GM06990 (cell line): Measurements from ENCODE around the gene MYBL2.

Experiments
- DNase-seq: peaks from one replicate; pipeline ENCODE4 v3.0.0-alpha.2; 2011; ENCODE audit not compliant: insufficient read length; ENCODE audit errors: extremely low read depth
- H3K27me3 ChIP-seq: replicated peaks from 2 replicates; pipeline ENCODE4 v1.6.0; 2011; ENCODE audit warnings: low read length; ENCODE audit not compliant: control insufficient read depth, insufficient read depth
- H3K36me3 ChIP-seq: 2 replicates; pipeline ENCODE4 v1.5.1; 2011; ENCODE audit warnings: low read length; ENCODE audit not compliant: control insufficient read depth, insufficient read depth
- H3K4me3 ChIP-seq: replicated peaks from 2 replicates; pipeline ENCODE4 v1.5.1; 2011; ENCODE audit warnings: low read depth, mild to moderate bottlenecking, control low read depth, low read length
- TF ChIP-seq, protein P1 (sequence below): IDR thresholded peaks from 2 replicates; pipeline ENCODE4 v1.5.1; 2011; ENCODE audit warnings: low read length, control low read depth, mild to moderate bottlenecking, inconsistent platforms; ENCODE audit not compliant: insufficient read depth, poor library complexity, severe bottlenecking

The MYBL2 gene

DNA sequence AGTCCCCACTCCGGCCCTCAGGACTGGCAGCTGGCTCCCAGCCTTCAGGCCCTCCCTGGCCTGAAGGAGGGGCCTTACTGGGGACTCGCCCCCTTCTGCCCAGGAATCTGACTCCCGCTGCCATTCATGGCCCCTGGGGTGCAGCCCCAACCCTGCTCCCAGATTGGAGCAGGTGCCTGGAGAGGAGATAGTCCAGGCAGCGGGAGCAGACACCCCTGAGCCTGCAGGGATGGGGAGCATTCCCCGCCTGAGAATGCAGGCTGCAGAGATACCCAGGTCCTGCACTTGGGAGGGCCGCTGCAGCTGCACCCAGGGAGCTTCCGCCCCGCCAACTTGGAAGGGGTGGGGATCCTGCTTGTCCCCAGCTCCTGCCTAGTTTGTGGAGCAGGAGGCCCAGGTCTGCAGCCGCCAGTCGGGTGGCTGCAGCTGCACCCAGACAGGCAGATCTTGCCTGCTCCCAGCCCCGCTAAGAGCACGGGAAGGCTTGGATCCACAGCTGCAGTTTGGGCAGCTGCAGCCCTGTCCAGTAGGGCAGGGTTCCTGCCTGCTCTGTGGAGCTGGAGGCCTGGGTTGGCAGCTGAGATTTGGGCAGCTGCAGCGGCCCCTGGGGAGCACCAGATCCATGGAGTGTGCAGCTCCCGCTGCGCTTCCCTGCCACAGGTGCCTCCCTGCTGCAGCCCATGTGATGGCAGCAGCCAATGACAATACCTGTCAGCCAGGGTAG, 54.7 kb downstream of the MYBL2 start:
- H3K4me3 ChIP-seq: no peak overlapping the region

DNA sequence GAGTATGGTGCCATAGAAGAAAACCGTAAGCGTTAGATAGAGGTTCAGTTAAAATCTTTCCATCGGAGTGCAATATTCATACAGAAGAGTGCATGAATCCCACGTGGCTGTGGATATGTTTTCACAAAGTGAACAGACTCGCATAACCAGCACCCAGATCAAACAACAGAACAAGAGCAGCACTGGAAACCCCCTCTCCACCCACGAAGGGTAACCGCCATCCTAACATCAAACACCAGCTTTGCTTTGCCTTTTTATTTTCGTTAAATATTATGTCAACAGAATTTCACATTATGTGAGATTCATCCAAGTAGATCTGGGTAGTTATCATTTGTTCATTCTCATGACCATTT, 55.2 kb downstream of the MYBL2 start:
- Histone ChIP-seq H3K36me3 (peaks cover 2% of the 10 kb centered on the region; the same call in 1 of the 2 replicates), H3K4me3 (no peak overlapping the region), H3K27me3 (no peaks in the 10 kb centered on the region)
- no peak for DNase-seq
- TF ChIP-seq, protein P1, sequence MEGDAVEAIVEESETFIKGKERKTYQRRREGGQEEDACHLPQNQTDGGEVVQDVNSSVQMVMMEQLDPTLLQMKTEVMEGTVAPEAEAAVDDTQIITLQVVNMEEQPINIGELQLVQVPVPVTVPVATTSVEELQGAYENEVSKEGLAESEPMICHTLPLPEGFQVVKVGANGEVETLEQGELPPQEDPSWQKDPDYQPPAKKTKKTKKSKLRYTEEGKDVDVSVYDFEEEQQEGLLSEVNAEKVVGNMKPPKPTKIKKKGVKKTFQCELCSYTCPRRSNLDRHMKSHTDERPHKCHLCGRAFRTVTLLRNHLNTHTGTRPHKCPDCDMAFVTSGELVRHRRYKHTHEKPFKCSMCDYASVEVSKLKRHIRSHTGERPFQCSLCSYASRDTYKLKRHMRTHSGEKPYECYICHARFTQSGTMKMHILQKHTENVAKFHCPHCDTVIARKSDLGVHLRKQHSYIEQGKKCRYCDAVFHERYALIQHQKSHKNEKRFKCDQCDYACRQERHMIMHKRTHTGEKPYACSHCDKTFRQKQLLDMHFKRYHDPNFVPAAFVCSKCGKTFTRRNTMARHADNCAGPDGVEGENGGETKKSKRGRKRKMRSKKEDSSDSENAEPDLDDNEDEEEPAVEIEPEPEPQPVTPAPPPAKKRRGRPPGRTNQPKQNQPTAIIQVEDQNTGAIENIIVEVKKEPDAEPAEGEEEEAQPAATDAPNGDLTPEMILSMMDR: no peak

More for the DNA sequence above, 54.7 kb downstream of the MYBL2 start:
- no peaks in the 10 kb centered on the region for H3K27me3 ChIP-seq
- peaks cover 6% of the 10 kb centered on the region; the same call in 1 of the 2 replicates for H3K36me3 ChIP-seq
- DNase-seq: no peak
- TF ChIP-seq, protein P1: no peak

DNA sequence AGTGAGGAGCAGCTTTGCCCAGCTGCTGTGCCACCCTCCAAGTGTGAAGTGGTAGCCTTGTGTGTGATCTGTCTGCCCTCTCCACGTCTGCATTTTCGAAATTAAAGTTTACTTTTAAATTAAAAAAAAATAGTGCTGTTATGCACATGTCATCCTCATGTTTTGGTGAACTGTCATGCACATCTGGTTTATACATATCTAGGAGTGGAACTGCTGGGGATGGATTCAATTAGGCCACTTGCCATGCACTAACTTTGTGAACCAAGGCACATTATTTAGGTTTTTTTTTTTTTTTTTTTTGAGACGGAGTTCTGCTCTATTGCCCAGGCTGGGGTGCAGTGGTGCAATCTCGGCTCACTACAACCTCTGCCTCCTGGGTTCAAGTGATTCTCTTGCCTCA, 56.3 kb downstream of the MYBL2 start:
- Histone ChIP-seq H3K27me3 (no peaks in the 10 kb centered on the region), H3K36me3 (peaks cover 2% of the 10 kb centered on the region; the same call in 1 of the 2 replicates), H3K4me3 (no peak overlapping the region)
- TF ChIP-seq, protein P1: no peak
- DNase-seq: no peak

DNA sequence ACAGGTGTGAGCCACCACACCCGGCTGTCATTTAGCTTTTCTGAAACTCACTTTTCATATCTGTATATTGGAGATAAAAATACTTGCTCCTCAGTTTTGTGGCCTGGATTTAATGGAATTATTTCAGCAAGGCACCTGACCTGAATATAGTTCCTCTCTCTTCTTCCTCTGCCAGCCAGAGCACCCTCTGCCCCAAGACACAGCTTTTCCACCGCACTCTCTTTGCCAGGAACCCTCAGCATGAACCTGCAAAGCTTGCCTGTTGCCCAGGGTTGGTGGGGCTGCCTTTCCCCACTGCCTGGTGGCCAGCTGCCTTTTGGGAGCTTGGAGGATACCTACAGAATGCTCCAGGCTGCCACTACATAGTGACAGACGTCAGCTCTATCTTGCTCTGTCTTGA, 56.8 kb downstream of the MYBL2 start:
- Histone ChIP-seq H3K36me3 (peaks cover 2% of the 10 kb centered on the region; the same call in 1 of the 2 replicates), H3K27me3 (no peaks in the 10 kb centered on the region), H3K4me3 (no peak overlapping the region)
- DNase-seq: no peak
- TF ChIP-seq, protein P1: no peak

DNA sequence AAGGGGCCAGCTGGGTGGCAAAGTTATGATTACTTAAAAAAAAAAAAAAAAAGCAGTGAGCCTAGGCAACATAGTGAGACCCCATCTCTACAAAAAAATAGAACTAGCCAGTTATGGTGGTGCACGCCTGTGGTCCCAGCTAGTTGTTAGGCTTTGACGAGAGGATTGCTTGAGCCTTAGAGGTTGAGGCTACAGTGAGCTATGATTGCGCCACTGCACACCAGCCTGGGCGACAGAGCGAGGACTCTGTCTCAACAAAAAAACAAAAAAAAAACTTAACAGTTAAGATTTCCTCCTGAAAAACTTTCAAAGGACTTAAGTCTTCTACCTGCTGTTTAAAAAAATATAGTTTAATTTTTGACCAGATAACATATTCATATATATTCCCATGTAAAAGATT, 57.5 kb downstream of the MYBL2 start:
- H3K36me3 ChIP-seq: no peaks in the 10 kb centered on the region; the same call in 1 of the 2 replicates
- H3K27me3 ChIP-seq: no peaks in the 10 kb centered on the region
- TF ChIP-seq, protein P1: no peak
- DNase-seq: no peak
- no peak overlapping the region for H3K4me3 ChIP-seq
